ENCODE data around the gene SAMD1. TPM values are rescaled to one million over a fixed set of nuclear protein-coding genes. Genes with fewer than 3 reads are reported as not detected.

SAMD1 gene
- total RNA-seq, 1 experiment from 2014 or later = 56.0 TPM

GRCh38 chr19:14066134-14066533, 24.4 kb downstream of the SAMD1 start:
- no peaks in the 10 kb centered on the region for H3K27me3 ChIP-seq (replicated peaks; ENCODE audit: insufficient read depth, low read depth, low read length, poor library complexity)
- no peak overlapping the region for H3K27ac ChIP-seq (ENCODE audit: low read depth, low read length, poor library complexity, severe bottlenecking)
- DNase-seq (ENCODE audit: low spot score) = no peak
- no peaks in the 10 kb centered on the region for H3K4me1 ChIP-seq (ENCODE audit: insufficient read depth, low read length, poor library complexity, severe bottlenecking)
- no peaks in the 10 kb centered on the region for H3K36me3 ChIP-seq (ENCODE audit: insufficient read depth, low read length, poor library complexity, severe bottlenecking)
- no TSS peak for BruUV-seq (replicated peaks)
- ChIA-PET POLR2A (ENCODE audit: low non-redundant PET) (no interaction called here), CTCF (no interaction called here)
- H3K9me3 ChIP-seq (ENCODE audit: low read depth, low read length, poor library complexity, severe bottlenecking) = no peaks in the 10 kb centered on the region
- H3K4me3 ChIP-seq (ENCODE audit: low read depth, low read length, poor library complexity, severe bottlenecking) = no peak overlapping the region
- no peak for TF ChIP-seq CTCF (conservative IDR thresholded peaks at IDR 0.05; ENCODE audit: low read depth, low read length)
- TF ChIP-seq EZH2 (IDR thresholded peaks at IDR 0.05; ENCODE audit: borderline replicate concordance, low read depth, low read length, poor library complexity, severe bottlenecking) = no peak
- intact Hi-C loops (cut with micrococcal nuclease; ENCODE audit: unreplicated experiment) = no loop called here

DNA sequence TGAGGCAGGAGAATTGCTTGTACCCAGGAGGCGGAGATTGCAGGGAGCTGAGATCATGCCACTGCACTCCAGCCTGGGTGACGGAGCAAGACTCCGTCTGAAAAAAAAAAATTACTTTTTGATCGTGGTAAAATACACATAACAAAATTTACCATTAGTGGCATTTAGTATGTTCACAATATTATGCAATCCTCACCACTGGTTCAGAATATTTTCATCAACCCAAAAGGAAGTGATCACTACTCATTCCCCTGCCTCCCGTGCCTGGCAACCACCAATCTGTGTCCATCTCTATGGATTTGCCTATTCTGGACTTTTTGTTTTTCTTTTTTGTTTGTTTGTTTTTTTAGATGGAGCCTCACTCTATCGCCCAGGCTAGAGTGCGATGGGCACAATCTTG, 27.4 kb downstream of the SAMD1 start:
- DNase-seq (ENCODE audit: low spot score) = no peak
- POLR2A ChIA-PET (ENCODE audit: low non-redundant PET) = no interaction called here
- no peaks in the 10 kb centered on the region for H3K36me3 ChIP-seq (ENCODE audit: insufficient read depth, low read length, poor library complexity, severe bottlenecking)
- intact Hi-C loops (cut with micrococcal nuclease; ENCODE audit: unreplicated experiment) = no loop called here
- H3K27ac ChIP-seq (ENCODE audit: low read depth, low read length, poor library complexity, severe bottlenecking) = no peak overlapping the region
- TF ChIP-seq CTCF (conservative IDR thresholded peaks at IDR 0.05; ENCODE audit: low read depth, low read length) = no peak
- TF ChIP-seq EZH2 (IDR thresholded peaks at IDR 0.05; ENCODE audit: borderline replicate concordance, low read depth, low read length, poor library complexity, severe bottlenecking) = no peak
- BruUV-seq (replicated peaks) = no TSS peak
- peaks cover 8% of the 10 kb centered on the region for H3K4me1 ChIP-seq (ENCODE audit: insufficient read depth, low read length, poor library complexity, severe bottlenecking)
- H3K9me3 ChIP-seq (ENCODE audit: low read depth, low read length, poor library complexity, severe bottlenecking) = no peaks in the 10 kb centered on the region
- CTCF ChIA-PET = no interaction called here
- no peak overlapping the region for H3K4me3 ChIP-seq (ENCODE audit: low read depth, low read length, poor library complexity, severe bottlenecking)
- H3K27me3 ChIP-seq (replicated peaks; ENCODE audit: insufficient read depth, low read depth, low read length, poor library complexity) = no peaks in the 10 kb centered on the region

- intact Hi-C loops (cut with micrococcal nuclease; ENCODE audit: unreplicated experiment) = no loop called here
- Histone ChIP-seq H3K27me3 (replicated peaks; ENCODE audit: insufficient read depth, low read depth, low read length, poor library complexity) (no peaks in the 10 kb centered on the region), H3K36me3 (ENCODE audit: insufficient read depth, low read length, poor library complexity, severe bottlenecking) (no peaks in the 10 kb centered on the region), H3K4me3 (ENCODE audit: low read depth, low read length, poor library complexity, severe bottlenecking) (no peak overlapping the region), H3K4me1 (ENCODE audit: insufficient read depth, low read length, poor library complexity, severe bottlenecking) (peaks cover 12% of the 10 kb centered on the region), H3K9me3 (ENCODE audit: low read depth, low read length, poor library complexity, severe bottlenecking) (no peaks in the 10 kb centered on the region), H3K27ac (ENCODE audit: low read depth, low read length, poor library complexity, severe bottlenecking) (no peak overlapping the region)
- ChIA-PET CTCF (interaction anchor here (1.5 kb wide), 1 partner anchor 8 kb away, joined by 3 read pairs; no protein-coding TSS in a partner anchor), POLR2A (ENCODE audit: low non-redundant PET) (no interaction called here)
- no TSS peak for BruUV-seq (replicated peaks)
- TF ChIP-seq CTCF (conservative IDR thresholded peaks at IDR 0.05; ENCODE audit: low read depth, low read length) (no peak), EZH2 (IDR thresholded peaks at IDR 0.05; ENCODE audit: borderline replicate concordance, low read depth, low read length, poor library complexity, severe bottlenecking) (no peak)
- DNase-seq (ENCODE audit: low spot score) = no peak
These were observed 28.0 kb downstream of the SAMD1 start for GRCh38 chr19:14062558-14062855.
